Thoracic aorta (tissue), 2 donors: Measurements from ENCODE around the gene ZNF652. TPM values are rescaled to one million over a fixed set of nuclear protein-coding genes. Genes with fewer than 3 reads are reported as not detected.

Experiments used
- ATAC-seq: fragments of 150-250 bp; one replicate; pipeline ENCODE4 v1.8.0; 2017; ENCODE audit warnings: low read depth; ENCODE audit not compliant: insufficient number of reproducible peaks, low FRiP score
- DNase-seq: peaks from one replicate; pipeline ENCODE4 v3.0.0-alpha.2; 2020; ENCODE audit warnings: low spot score
- H3K27ac ChIP-seq, 2 donors: fragments of 200-600 bp; sonication (generic); 1 replicate in 1 of 2; 2 replicates in 1 of 2; pipeline ENCODE4 v1.5.1; 2016; ENCODE audit warnings: mild to moderate bottlenecking in 2 of 2, moderate library complexity in 2 of 2
- H3K27me3 ChIP-seq: fragments of 200-600 bp; sonication (generic); replicated peaks from 2 replicates; pipeline ENCODE4 v1.6.0; 2016; ENCODE audit warnings: mild to moderate bottlenecking; ENCODE audit not compliant: insufficient read depth
- H3K36me3 ChIP-seq: fragments of 200-600 bp; sonication (generic); one replicate; pipeline ENCODE4 v1.5.1; 2016
- H3K4me1 ChIP-seq, 2 donors: fragments of 200-600 bp; sonication (generic); 1 replicate in 1 of 2; 2 replicates in 1 of 2; pipeline versions ENCODE4 v1.5.1 to v1.6.0; 2016; ENCODE audit warnings: low read depth in 2 of 2, mild to moderate bottlenecking in 1 of 2; ENCODE audit not compliant: control insufficient read depth in 1 of 2
- H3K4me3 ChIP-seq: fragments of 200-600 bp; sonication (generic); 2 replicates; pipeline ENCODE4 v1.5.1; 2016; ENCODE audit warnings: mild to moderate bottlenecking
- H3K9me3 ChIP-seq: fragments of 200-600 bp; sonication (generic); 2 replicates; pipeline ENCODE4 v1.5.1; 2016
- CTCF ChIP-seq: fragments of 200-600 bp; sonication (generic); IDR thresholded peaks from one replicate; pipeline ENCODE4 v1.5.1; 2019; ENCODE audit warnings: antibody characterized with exemption
- total RNA-seq, 2 donors: library from RNA; depleted of rRNA; stranded (reverse); fragments of >200 nt; gene quantifications; one replicate each; pipeline versions ENCODE4 v1.1.0 to v1.2.3, GENCODE V29; 2016

Gene ZNF652
- total RNA-seq, 2 donors from 2014 or later, result 36.1 to 40.0 TPM

GRCh38 chr17:49383060-49383459, 21.0 kb upstream of the ZNF652 start:
- H3K4me3 ChIP-seq, result no peak overlapping the region
- H3K27ac ChIP-seq, result no peak overlapping the region
- TF ChIP-seq CTCF, result no peak
- H3K4me1 ChIP-seq, result no peaks in the 10 kb centered on the region
- H3K9me3 ChIP-seq, result no peaks in the 10 kb centered on the region
- ATAC-seq (no peak), DNase-seq (no peak)
- no peaks in the 10 kb centered on the region for H3K27me3 ChIP-seq
- no peaks in the 10 kb centered on the region for H3K36me3 ChIP-seq

- H3K9me3 ChIP-seq, result no peaks in the 10 kb centered on the region
- H3K4me1 ChIP-seq, result no peaks in the 10 kb centered on the region
- DNase-seq (no peak), ATAC-seq (no peak)
- H3K36me3 ChIP-seq, result no peaks in the 10 kb centered on the region
- no peak for TF ChIP-seq CTCF
- no peak overlapping the region for H3K4me3 ChIP-seq
- no peak overlapping the region for H3K27ac ChIP-seq
- H3K27me3 ChIP-seq, result no peaks in the 10 kb centered on the region
Observed at GRCh38 chr17:49382556-49382955, 20.5 kb upstream of the ZNF652 start.

DNA sequence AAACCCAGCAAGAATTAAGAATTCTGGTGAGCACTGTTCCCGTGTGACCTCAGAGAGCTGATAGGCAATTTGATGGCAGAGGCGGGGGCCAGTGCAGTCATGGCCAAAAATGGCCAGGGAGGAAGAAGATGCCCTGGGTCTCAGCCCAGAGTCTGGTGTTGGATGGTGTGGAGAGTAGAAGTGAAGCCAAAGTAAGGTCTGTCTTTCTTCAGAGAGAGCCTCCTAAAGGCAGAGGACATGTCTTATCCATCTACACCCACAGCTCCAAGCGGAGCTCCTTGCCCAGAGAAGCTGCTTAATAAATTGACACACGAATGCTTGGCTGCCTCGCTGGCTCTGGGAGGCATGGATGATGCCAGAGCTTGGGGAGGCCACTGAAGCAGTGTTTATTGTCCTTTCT, 19.7 kb upstream of the ZNF652 start:
- DNase-seq (no peak), ATAC-seq (no peak)
- Histone ChIP-seq H3K36me3 (no peaks in the 10 kb centered on the region), H3K27me3 (no peaks in the 10 kb centered on the region), H3K4me3 (no peak overlapping the region), H3K27ac (no peak overlapping the region), H3K4me1 (no peaks in the 10 kb centered on the region), H3K9me3 (no peaks in the 10 kb centered on the region)
- TF ChIP-seq CTCF, result no peak

- no peaks in the 10 kb centered on the region for H3K4me1 ChIP-seq
- H3K27ac ChIP-seq, result no peak overlapping the region
- H3K4me3 ChIP-seq, result no peak overlapping the region
- H3K27me3 ChIP-seq, result no peaks in the 10 kb centered on the region
- TF ChIP-seq CTCF, result no peak
- ATAC-seq, result no peak
- H3K9me3 ChIP-seq, result no peaks in the 10 kb centered on the region
- DNase-seq, result no peak
- no peaks in the 10 kb centered on the region for H3K36me3 ChIP-seq
Observed at GRCh38 chr17:49381033-49381432, 19.0 kb upstream of the ZNF652 start.

GRCh38 chr17:49379926-49380325, 17.9 kb upstream of the ZNF652 start:
- no peaks in the 10 kb centered on the region for H3K9me3 ChIP-seq
- H3K27ac ChIP-seq, result no peak overlapping the region
- H3K27me3 ChIP-seq, result no peaks in the 10 kb centered on the region
- no peaks in the 10 kb centered on the region for H3K36me3 ChIP-seq
- H3K4me3 ChIP-seq, result no peak overlapping the region
- H3K4me1 ChIP-seq, result no peaks in the 10 kb centered on the region
- DNase-seq (no peak), ATAC-seq (no peak)
- no peak for TF ChIP-seq CTCF
